Measurements from ENCODE around the gene ZNF839. TPM values are rescaled to one million over a fixed set of nuclear protein-coding genes. Genes with fewer than 3 reads are reported as not detected.
"Not testable (repeated sequence)": the region's sequence is repeated elsewhere in the genome, so short reads cannot be mapped to it uniquely, and the experiment has no call there.

Gene ZNF839
- total RNA-seq, 1 donor from 2014 or later = 9.8 TPM

- Histone ChIP-seq H3K36me3 (ENCODE audit: control insufficient read depth, insufficient read depth, low read length) (no peaks in the 10 kb centered on the region), H3K27me3 (ENCODE audit: control insufficient read depth, insufficient read depth, low read length) (no peaks in the 10 kb centered on the region), H3K4me3 (ENCODE audit: low read depth, low read length) (no peak overlapping the region)
- no peak for DNase-seq (ENCODE audit: low read depth)
- no peak for TF ChIP-seq CTCF (IDR thresholded peaks at IDR 0.05; ENCODE audit: insufficient read depth, low read length, poor library complexity, severe bottlenecking)
Measured at GRCh38 chr14:102321456-102322422, 2.2 kb downstream of the ZNF839 start.

GRCh38 chr14:102323102-102323501, 3.6 kb downstream of the ZNF839 start:
- H3K36me3 ChIP-seq (ENCODE audit: control insufficient read depth, insufficient read depth, low read length) = no peaks in the 10 kb centered on the region
- peak; percentile 23 for DNase-seq (ENCODE audit: low read depth)

GRCh38 chr14:102325791-102326345, 6.3 kb downstream of the ZNF839 start:
- TF ChIP-seq CTCF (IDR thresholded peaks at IDR 0.05; ENCODE audit: insufficient read depth, low read length, poor library complexity, severe bottlenecking) = no peak
- no peaks in the 10 kb centered on the region for H3K36me3 ChIP-seq (ENCODE audit: control insufficient read depth, insufficient read depth, low read length)
- DNase-seq (ENCODE audit: low read depth) = no peak
- H3K27me3 ChIP-seq (ENCODE audit: control insufficient read depth, insufficient read depth, low read length) = no peaks in the 10 kb centered on the region
- H3K4me3 ChIP-seq (ENCODE audit: low read depth, low read length) = no peak overlapping the region

More at GRCh38 chr14:102323102-102323501, 3.6 kb downstream of the ZNF839 start:
- H3K4me3 ChIP-seq (ENCODE audit: low read depth, low read length) = no peak overlapping the region
- no peaks in the 10 kb centered on the region for H3K27me3 ChIP-seq (ENCODE audit: control insufficient read depth, insufficient read depth, low read length)
- TF ChIP-seq CTCF (IDR thresholded peaks at IDR 0.05; ENCODE audit: insufficient read depth, low read length, poor library complexity, severe bottlenecking) = peak; percentile 89

- Histone ChIP-seq H3K27me3 (ENCODE audit: control insufficient read depth, insufficient read depth, low read length) (no peaks in the 10 kb centered on the region), H3K36me3 (ENCODE audit: control insufficient read depth, insufficient read depth, low read length) (no peaks in the 10 kb centered on the region), H3K4me3 (ENCODE audit: low read depth, low read length) (no peak overlapping the region)
- DNase-seq (ENCODE audit: low read depth) = no peak
- TF ChIP-seq CTCF (IDR thresholded peaks at IDR 0.05; ENCODE audit: insufficient read depth, low read length, poor library complexity, severe bottlenecking) = no peak
Measured at GRCh38 chr14:102326583-102326982, 7.0 kb downstream of the ZNF839 start.

- not testable (repeated sequence) for H3K36me3 ChIP-seq (ENCODE audit: control insufficient read depth, insufficient read depth, low read length)
Measured at GRCh38 chr14:102329381-102329780, 9.8 kb downstream of the ZNF839 start.

GRCh38 chr14:102330806-102331205, 11.3 kb downstream of the ZNF839 start:
- no peak for DNase-seq (ENCODE audit: low read depth)
- no peaks in the 10 kb centered on the region for H3K36me3 ChIP-seq (ENCODE audit: control insufficient read depth, insufficient read depth, low read length)
- no peak overlapping the region for H3K4me3 ChIP-seq (ENCODE audit: low read depth, low read length)
- no peaks in the 10 kb centered on the region for H3K27me3 ChIP-seq (ENCODE audit: control insufficient read depth, insufficient read depth, low read length)
- TF ChIP-seq CTCF (IDR thresholded peaks at IDR 0.05; ENCODE audit: insufficient read depth, low read length, poor library complexity, severe bottlenecking) = no peak

More at GRCh38 chr14:102329381-102329780, 9.8 kb downstream of the ZNF839 start:
- not testable (repeated sequence) for DNase-seq (ENCODE audit: low read depth); H3K27me3 ChIP-seq (ENCODE audit: control insufficient read depth, insufficient read depth, low read length); H3K4me3 ChIP-seq (ENCODE audit: low read depth, low read length)
